HEK293T (cell line): ENCODE results near the gene TFB1M.

Experiments
- FOXK2 ChIP-seq: fragments of 450-650 bp; IDR thresholded peaks from 2 replicates; pipeline ENCODE4 v1.6.1; 2016; ENCODE audit warnings: mild to moderate bottlenecking
- PKNOX1 ChIP-seq: fragments of 450-650 bp; IDR thresholded peaks from 2 replicates; pipeline ENCODE4 v1.6.1; 2016

GRCh38 chr6:155219858-155220301 is 94.4 kb downstream of the TFB1M start:
- no peak for TF ChIP-seq PKNOX1
- TF ChIP-seq FOXK2, result no peak
